HepG2 (cell line): ENCODE measurements around the gene MARK2. TPM values are rescaled to one million over a fixed set of nuclear protein-coding genes. Genes with fewer than 3 reads are reported as not detected.

Source experiments
- GABPB1 ChIP-seq: IDR thresholded peaks from 2 replicates; pipeline ENCODE4 v1.6.1; 2016; ENCODE audit warnings: mild to moderate bottlenecking, missing genetic modification reagents, moderate library complexity, missing compliant biosample characterization
- GATAD2A ChIP-seq: IDR thresholded peaks from 2 replicates; pipeline ENCODE4 v1.6.1; 2016
- HBP1 ChIP-seq: IDR thresholded peaks from 2 replicates; pipeline ENCODE4 v1.6.1; 2016; ENCODE audit warnings: low read depth, control low read depth
- HDAC2 ChIP-seq: sonication (generic); formaldehyde crosslinking; IDR thresholded peaks from 2 replicates; pipeline ENCODE4 v1.4.0; 2020; ENCODE audit warnings: missing genetic modification reagents
- HOXA3 ChIP-seq: sonication (generic); formaldehyde crosslinking; IDR thresholded peaks from 2 replicates; pipeline ENCODE4 v1.5.0; 2020; ENCODE audit warnings: missing genetic modification reagents
- IRF9 ChIP-seq: sonication (generic); formaldehyde crosslinking; IDR thresholded peaks from 2 replicates; pipeline ENCODE4 v1.8.0; 2022; ENCODE audit warnings: missing genetic modification reagents, mild to moderate bottlenecking, borderline replicate concordance
- KLF12 ChIP-seq: sonication (generic); formaldehyde crosslinking; IDR thresholded peaks from 2 replicates; pipeline ENCODE4 v1.4.0; 2020; ENCODE audit warnings: missing genetic modification reagents, borderline replicate concordance
- LCORL ChIP-seq, 2 experiments: fragments of 450-650 bp in 1 of 2; sonication (generic) in 1 of 2; formaldehyde crosslinking in 1 of 2; IDR thresholded peaks; 2 replicates each; pipeline versions ENCODE4 v1.5.0 to v1.6.1; 2017 to 2020; ENCODE audit warnings: antibody characterized with exemption in 1 of 2, missing genetic modification reagents in 1 of 2
- NCOA1 ChIP-seq: sonication (generic); formaldehyde crosslinking; IDR thresholded peaks from 2 replicates; pipeline ENCODE4 v1.9.0; 2021; ENCODE audit warnings: missing genetic modification reagents
- PPARG ChIP-seq: conservative IDR thresholded peaks from 2 replicates; pipeline ENCODE4 v1.6.1; 2016; ENCODE audit warnings: missing biosample characterization, missing genetic modification reagents
- TBX2 ChIP-seq: sonication (generic); formaldehyde crosslinking; IDR thresholded peaks from 2 replicates; pipeline ENCODE4 v1.5.0; 2020; ENCODE audit warnings: missing genetic modification reagents, mild to moderate bottlenecking, borderline replicate concordance
- YEATS2 ChIP-seq: sonication (generic); formaldehyde crosslinking; IDR thresholded peaks from 2 replicates; pipeline ENCODE4 v1.4.0; 2020; ENCODE audit warnings: missing genetic modification reagents, borderline replicate concordance
- ZFP90 ChIP-seq: sonication (generic); formaldehyde crosslinking; IDR thresholded peaks from 2 replicates; pipeline ENCODE4 v1.8.0; 2022; ENCODE audit warnings: missing genetic modification reagents, mild to moderate bottlenecking, inconsistent platforms, borderline replicate concordance
- ZNF205 ChIP-seq: IDR thresholded peaks from 2 replicates; pipeline ENCODE4 v1.6.1; 2018; ENCODE audit warnings: missing biosample characterization, missing genetic modification reagents
- ZNF232 ChIP-seq: sonication (generic); formaldehyde crosslinking; IDR thresholded peaks from 2 replicates; pipeline ENCODE4 v1.4.0; 2020; ENCODE audit warnings: missing genetic modification reagents, borderline replicate concordance
- ZNF280B ChIP-seq: sonication (generic); formaldehyde crosslinking; IDR thresholded peaks from 2 replicates; pipeline ENCODE4 v1.5.0; 2020; ENCODE audit warnings: missing genetic modification reagents, mild to moderate bottlenecking, borderline replicate concordance
- ZNF460 ChIP-seq: sonication (generic); formaldehyde crosslinking; IDR thresholded peaks from 2 replicates; pipeline ENCODE4 v1.5.1; 2020; ENCODE audit warnings: missing genetic modification reagents, mild to moderate bottlenecking, borderline replicate concordance
- ZNF616 ChIP-seq: sonication (generic); formaldehyde crosslinking; IDR thresholded peaks from 2 replicates; pipeline ENCODE4 v1.5.0; 2020; ENCODE audit warnings: low read depth, mild to moderate bottlenecking, missing genetic modification reagents
- ZNF749 ChIP-seq: sonication (generic); formaldehyde crosslinking; IDR thresholded peaks from 2 replicates; pipeline ENCODE4 v1.8.0; 2022; ENCODE audit warnings: mild to moderate bottlenecking, missing genetic modification reagents, moderate library complexity, borderline replicate concordance
- polyA plus RNA-seq, 8 experiments: library from polyadenylated mRNA; depleted of rRNA in 3 of 8; stranded (reverse) in 7 of 8; unstranded in 1 of 8; fragments of >200 nt; fragmentation: Illumina TruSeq in 4 of 8; extraction: Trizol in 4 of 8; gene quantifications; 2 replicates each; pipeline versions ENCODE4 v1.2.1 to v1.2.3, GENCODE V29; 2011 to 2016; ENCODE audit warnings: low read depth in 4 of 8, missing spikeins in 1 of 8, mixed read lengths in 1 of 8; ENCODE audit not compliant: insufficient read depth in 1 of 8
- total RNA-seq, 5 experiments: library from RNA; depleted of rRNA; stranded (reverse); fragments of >200 nt; fragmentation: Illumina TruSeq; extraction: Trizol; gene quantifications; 2 replicates each; pipeline ENCODE4 v1.2.3, GENCODE V29; 2016; ENCODE audit warnings: low read depth in 1 of 5
- TF ChIP-seq, protein P1 (sequence below): sonication (generic); formaldehyde crosslinking; IDR thresholded peaks from 2 replicates; pipeline ENCODE4 v1.4.0; 2020; ENCODE audit warnings: mild to moderate bottlenecking, missing genetic modification reagents

Gene MARK2
- total and polyA plus RNA-seq, 2 of the 13 experiments (the other 11 are each of a cell fraction or from before 2014, with no cell fraction given) = 13.5 to 13.9 TPM

GRCh38 chr11:63937713-63938478 lies 99.0 kb downstream of the MARK2 start (continued):
- TF ChIP-seq ZNF460 (no peak), LCORL (IDR thresholded peaks at IDR 0.05) (no peak), LCORL (CRISPR knock-in tag; IDR thresholded peaks at IDR 0.05) (no peak), ZFP90 (peak; percentile 60; the same call in 1 of the 2 replicates), KLF12 (CRISPR knock-in tag) (0 out of 2 replicates have a peak, but pooled peaks have one; percentile 32), ZNF616 (no peak), HBP1 (no peak; the same call in 1 of the 2 replicates), ZNF280B (no peak), ZNF749 (CRISPR knock-in tag) (peak; percentile 76), ZNF205 (CRISPR knock-in tag) (no peak), GATAD2A (CRISPR knock-in tag) (no peak), HDAC2 (CRISPR knock-in tag) (no peak), PPARG (CRISPR knock-in tag) (no peak), GABPB1 (CRISPR knock-in tag) (no peak), IRF9 (CRISPR knock-in tag) (no peak), NCOA1 (0 out of 2 replicates have a peak, but pooled peaks have one; percentile 30), YEATS2 (CRISPR knock-in tag) (0 out of 2 replicates have a peak, but pooled peaks have one; percentile 5), HOXA3 (CRISPR knock-in tag) (no peak), ZNF232 (CRISPR knock-in tag) (no peak), TBX2 (CRISPR knock-in tag) (no peak)
- TF ChIP-seq, protein P1, sequence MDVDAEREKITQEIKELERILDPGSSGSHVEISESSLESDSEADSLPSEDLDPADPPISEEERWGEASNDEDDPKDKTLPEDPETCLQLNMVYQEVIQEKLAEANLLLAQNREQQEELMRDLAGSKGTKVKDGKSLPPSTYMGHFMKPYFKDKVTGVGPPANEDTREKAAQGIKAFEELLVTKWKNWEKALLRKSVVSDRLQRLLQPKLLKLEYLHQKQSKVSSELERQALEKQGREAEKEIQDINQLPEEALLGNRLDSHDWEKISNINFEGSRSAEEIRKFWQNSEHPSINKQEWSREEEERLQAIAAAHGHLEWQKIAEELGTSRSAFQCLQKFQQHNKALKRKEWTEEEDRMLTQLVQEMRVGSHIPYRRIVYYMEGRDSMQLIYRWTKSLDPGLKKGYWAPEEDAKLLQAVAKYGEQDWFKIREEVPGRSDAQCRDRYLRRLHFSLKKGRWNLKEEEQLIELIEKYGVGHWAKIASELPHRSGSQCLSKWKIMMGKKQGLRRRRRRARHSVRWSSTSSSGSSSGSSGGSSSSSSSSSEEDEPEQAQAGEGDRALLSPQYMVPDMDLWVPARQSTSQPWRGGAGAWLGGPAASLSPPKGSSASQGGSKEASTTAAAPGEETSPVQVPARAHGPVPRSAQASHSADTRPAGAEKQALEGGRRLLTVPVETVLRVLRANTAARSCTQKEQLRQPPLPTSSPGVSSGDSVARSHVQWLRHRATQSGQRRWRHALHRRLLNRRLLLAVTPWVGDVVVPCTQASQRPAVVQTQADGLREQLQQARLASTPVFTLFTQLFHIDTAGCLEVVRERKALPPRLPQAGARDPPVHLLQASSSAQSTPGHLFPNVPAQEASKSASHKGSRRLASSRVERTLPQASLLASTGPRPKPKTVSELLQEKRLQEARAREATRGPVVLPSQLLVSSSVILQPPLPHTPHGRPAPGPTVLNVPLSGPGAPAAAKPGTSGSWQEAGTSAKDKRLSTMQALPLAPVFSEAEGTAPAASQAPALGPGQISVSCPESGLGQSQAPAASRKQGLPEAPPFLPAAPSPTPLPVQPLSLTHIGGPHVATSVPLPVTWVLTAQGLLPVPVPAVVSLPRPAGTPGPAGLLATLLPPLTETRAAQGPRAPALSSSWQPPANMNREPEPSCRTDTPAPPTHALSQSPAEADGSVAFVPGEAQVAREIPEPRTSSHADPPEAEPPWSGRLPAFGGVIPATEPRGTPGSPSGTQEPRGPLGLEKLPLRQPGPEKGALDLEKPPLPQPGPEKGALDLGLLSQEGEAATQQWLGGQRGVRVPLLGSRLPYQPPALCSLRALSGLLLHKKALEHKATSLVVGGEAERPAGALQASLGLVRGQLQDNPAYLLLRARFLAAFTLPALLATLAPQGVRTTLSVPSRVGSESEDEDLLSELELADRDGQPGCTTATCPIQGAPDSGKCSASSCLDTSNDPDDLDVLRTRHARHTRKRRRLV (CRISPR knock-in tag) = no peak
